Measurements from ENCODE around the gene FILIP1L.

The FILIP1L gene

DNA sequence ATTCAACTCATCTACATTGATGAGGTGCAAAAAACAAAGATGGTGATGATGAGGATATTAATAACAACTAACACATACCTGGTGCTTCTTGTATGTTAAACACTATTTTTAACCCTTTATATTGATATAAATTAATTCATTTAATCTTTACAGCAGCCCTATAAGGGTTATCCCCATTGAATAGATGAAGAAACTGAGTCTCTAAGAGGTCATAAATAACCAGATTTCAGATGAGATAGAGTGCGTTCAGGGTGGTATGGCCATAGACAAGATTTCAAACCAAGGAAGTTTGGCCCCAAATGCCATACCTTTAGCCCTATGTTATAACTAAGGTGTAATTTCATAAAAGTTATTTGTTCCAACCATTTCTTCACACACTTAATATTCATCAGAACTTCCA lies 214.1 kb downstream of the FILIP1L start:
- in situ Hi-C loops (cut with MboI; ENCODE audit: low sequenced_read_pairs) = no loop called here

DNA sequence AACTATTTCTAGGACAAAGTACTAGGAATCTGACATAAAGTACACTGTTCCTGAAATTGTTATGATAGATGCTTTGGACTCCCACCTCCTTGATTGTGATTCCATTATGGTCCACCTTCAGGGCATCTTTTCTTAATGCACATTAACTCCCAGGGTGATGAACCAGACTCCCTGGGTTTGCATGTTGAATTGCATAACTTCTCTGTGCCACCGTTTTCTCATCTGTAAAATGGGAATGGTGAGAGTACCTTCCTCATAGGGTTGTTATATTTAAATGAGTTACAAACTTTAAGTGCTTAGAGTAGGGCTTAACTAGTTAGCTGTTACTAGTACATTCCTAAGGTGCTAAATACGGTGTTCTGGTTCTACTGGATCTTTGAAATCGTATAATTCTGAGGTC lies 214.7 kb downstream of the FILIP1L start:
- in situ Hi-C loops (cut with MboI; ENCODE audit: low sequenced_read_pairs) = no loop called here

DNA sequence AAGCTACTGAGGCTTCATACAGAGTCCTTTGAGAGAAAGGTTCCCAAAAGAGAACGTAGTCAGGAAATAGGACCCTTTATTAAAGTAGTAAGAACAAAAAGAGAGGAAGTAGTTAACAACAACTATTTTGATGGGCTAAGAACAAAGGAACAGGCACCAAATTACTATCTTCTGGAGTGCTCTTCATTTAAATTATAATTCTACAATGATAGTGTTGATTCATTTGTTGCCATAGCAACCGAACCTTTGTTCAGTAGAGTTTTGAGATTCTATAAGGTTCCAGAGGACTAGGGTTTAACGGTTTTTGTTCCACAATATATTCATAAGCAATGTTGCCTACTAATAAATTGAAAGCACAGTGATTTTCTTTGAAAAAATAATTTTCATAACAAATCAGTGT lies 217.8 kb downstream of the FILIP1L start:
- in situ Hi-C loops (cut with MboI; ENCODE audit: low sequenced_read_pairs) = no loop called here

DNA sequence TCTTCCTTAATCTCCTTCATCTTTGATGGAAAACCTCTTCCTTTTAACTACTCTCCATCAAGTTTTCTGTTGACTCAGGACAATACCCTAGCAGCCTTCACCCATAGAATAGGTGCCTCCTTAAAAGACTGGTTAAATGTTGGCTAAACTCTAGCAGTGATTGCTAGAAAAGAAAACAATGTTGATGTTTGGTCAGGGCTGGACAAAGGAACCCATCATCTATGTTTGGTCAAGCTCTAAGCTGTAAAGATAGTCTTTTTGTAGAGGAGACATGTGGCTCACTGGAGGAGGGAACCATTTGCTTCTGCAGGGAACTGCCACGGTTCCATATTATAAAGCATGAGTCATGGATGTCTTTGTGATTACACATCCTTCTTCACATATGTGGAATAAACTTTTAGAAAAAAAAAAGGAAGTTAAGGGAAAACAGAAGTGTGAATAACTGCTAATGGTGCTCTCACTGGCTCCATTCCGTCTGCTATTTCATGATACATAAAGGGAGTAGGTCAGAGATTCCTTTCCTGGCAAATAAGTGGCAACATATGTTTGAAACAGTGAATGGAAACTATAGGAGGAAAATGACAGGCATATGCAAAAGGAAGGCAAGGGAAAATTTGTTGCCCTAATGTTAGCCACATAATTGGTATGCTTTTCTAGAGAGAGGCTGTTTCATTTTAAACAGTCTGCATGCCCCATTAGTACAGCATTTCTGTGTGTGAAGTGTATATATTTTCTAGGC lies 218.4 kb downstream of the FILIP1L start:
- in situ Hi-C loops (cut with MboI; ENCODE audit: low sequenced_read_pairs) = no loop called here

DNA sequence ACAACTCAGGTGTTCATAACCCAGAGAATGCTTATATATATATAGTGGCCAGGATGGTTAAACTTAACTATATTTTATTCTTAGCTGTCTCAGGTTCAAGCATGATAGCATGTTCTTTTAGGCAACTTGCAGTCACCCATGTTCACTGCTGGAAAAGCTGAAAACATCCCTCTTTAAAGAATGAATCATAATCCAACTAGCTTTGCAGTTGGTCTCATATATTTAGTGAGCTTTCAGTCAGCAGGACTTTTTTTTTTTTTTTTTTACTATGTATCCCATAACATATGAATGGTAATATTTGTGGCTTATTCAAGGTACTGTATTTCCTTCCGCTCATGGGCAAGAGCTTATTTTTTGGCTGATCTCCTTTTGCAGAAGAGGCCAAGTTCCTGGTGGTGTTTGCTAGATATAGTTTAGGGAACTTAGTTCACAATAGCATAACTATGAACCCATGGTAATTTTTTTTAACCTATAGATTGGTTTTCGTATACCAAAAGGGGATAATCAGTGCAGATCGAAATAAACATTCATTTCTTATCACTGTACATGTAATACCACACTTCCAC lies 219.1 kb downstream of the FILIP1L start:
- in situ Hi-C loops (cut with MboI; ENCODE audit: low sequenced_read_pairs) = no loop called here

DNA sequence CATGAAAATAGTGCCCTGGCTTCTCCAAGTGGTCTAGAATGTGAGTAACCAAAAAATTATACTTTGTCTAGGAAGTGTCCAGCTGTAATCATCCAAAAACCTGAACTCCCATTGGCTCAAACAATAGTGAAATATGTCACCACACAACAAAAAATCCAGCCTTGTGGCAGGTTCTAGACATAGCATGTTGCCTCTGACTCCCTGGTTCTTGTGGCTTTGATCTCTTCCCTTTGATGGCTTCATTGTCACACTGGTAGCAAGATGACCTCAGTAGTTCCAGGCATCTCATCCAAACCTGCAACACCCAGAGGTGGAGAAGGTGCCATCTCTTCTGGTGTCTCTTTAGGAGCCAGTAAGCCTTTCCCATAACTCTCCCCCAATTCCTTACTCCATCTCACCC lies 222.0 kb downstream of the FILIP1L start:
- in situ Hi-C loops (cut with MboI; ENCODE audit: low sequenced_read_pairs) = no loop called here

DNA sequence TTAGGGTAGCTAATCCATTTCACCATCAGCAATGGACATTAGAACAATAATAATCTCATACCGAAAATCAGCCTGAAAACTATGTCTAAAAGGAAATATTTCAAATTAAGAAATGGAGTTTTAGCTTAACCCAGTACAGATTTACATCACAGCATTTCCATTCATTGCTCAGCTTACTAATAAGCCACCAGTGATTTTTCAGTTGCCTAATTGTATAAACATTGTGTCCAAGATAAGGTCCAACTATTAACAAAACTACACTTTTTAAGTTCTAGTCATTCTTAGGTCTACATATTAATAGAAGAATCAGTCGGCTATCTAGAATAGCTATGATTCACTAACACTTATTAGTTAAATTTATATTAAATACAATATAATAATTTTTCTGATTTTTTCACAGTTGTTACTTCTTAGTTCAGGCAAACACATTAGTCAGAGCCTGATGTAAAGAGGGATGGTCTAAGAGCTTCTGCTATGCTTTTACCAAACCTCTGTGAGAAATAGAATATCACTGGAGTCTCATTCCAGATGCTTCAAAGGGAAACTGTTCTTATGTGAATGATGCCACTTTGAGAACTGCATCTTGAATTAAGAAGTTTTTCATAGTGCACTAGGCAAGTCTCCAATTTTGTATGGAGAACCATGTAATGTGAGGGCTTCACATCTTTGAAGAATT lies 222.6 kb downstream of the FILIP1L start:
- in situ Hi-C loops (cut with MboI; ENCODE audit: low sequenced_read_pairs) = no loop called here

DNA sequence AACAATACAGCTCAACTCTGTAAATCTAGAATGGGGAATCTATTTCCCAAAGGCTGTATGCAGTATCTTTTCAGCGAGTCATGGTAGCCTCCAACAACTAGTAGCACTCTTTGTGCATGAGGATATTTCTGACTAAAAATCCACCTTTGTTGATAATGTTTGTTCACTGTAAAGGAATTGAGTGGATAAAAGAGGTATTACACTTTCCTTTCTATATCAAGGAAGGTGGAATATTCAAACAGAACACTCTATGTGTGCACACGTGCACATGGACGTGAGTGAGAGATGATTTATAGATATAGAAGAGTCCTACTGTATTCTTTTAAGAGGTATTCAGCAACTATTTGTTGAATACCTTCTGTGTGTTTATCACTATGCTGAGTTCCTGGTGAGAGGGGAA lies 228.4 kb downstream of the FILIP1L start:
- in situ Hi-C loops (cut with MboI; ENCODE audit: low sequenced_read_pairs) = no loop called here

DNA sequence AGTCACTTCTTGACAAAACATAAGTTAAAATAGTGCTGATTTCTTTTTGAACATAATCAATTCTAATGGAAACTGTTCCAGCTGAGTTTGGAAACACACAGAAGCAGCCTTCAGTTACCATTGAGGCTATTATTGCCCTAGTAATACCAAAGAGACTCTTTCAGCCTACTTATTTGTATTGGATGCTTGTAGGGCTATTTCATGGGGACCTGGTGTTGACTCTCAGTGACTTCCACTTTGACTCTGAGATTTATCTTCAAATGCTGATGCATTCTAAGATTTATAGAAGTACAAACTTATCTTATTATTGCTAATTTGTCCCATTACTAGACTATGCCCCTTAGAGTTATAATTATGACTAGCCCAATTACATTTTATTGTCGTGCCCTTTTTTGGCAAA lies 229.2 kb downstream of the FILIP1L start:
- in situ Hi-C loops (cut with MboI; ENCODE audit: low sequenced_read_pairs) = no loop called here

DNA sequence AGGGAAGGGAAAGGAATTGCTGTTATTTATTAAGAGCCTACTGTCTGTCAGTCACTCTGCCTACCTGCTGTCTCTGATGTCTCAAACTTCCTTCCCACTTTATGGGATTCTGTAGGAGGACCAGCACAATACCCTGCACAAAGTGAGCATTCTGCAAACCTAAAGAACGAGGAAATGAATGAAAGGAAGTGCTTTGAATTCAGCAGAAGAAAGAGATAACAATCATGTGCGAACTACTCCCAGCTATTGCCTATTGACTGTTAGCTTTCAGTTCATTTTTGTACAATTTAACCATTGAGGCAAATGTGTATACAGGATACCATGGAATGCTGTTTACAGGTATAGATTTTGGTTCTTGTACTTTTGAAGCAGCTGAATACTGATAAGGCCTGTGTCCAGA lies 229.8 kb downstream of the FILIP1L start:
- in situ Hi-C loops (cut with MboI; ENCODE audit: low sequenced_read_pairs) = no loop called here

DNA sequence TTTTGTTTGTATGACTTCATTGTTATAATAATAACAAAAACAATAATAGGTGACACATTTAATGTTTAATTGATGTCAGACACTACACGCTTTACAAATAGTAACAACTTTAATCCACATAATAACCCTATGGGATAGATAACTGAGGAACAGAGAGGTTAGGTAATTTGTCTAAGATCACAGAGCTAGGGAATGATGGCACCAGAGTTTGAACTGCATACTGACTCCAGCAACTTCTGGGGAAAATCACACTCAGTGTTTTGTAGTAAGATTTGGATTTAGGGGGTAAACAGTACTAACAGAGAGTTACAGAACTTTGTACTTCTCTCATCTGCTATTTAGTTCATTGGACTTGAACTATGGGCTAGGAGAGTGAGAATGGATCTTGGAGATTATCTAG lies 230.6 kb downstream of the FILIP1L start:
- in situ Hi-C loops (cut with MboI; ENCODE audit: low sequenced_read_pairs) = no loop called here

DNA sequence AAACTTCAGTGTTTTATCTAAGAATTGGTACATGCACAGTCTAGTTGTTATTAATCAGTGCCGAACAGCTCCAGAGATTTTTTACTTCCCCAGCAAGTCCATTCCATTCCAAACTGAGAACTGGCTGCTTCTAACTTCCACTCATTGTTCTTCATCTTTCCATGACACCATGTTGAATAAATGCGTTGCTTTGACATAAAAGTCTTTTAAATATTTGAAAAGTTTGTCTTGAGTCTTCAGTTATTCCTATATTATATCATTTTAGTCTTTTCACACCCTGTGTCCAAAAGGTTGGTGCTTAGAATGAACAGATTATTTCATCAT lies 231.2 kb downstream of the FILIP1L start:
- in situ Hi-C loops (cut with MboI; ENCODE audit: low sequenced_read_pairs) = no loop called here

DNA sequence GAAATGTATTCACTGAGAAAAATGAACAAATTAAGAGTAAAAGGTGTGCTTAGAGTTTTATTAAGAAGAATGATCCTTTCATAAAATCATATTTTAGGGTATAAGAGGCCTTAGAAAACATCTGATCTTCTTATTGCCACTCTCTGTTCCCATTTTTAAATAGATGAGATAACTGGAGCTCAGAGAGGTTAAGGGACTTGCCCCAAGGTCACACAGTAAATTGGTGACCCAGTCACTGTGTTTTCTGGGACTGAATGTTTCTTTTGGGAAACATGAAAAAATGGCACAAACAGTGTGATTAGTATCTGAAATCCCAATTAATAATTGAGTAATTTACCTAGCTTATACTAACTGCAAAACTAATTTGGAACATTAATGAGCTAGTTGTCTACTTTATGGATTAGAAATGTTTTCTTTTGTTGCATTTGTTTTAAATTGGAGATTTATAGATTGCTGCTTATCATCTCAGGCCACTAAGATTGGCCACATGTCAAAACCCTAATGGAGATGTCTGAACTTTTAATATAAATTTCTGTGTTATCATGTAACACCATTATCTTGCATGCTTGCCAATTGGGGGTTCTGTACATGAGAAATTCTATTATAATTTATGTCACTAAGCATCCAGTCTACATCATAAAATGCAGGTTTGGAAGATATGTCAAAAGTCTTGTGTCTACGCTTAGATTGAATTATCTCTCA lies 231.7 kb downstream of the FILIP1L start:
- in situ Hi-C loops (cut with MboI; ENCODE audit: low sequenced_read_pairs) = no loop called here

DNA sequence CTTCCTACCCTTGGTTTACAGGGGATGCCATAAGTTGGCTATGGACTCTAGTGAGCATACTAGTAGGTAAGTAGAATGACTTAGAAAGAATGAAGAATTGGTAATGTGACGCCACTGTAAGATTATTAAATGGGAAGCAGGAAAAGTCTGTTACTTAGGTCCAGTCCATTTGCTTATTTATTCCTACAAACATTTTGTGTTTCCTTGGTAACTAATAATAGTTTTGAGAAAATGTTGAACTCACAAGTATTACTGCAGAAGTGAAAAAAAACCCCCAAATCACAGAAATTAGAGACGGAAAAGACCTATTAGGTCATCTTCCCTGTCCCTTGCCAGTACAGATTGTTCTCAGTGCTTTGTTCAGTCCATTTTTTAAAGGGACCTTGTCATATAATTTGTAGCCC lies 233.2 kb downstream of the FILIP1L start:
- in situ Hi-C loops (cut with MboI; ENCODE audit: low sequenced_read_pairs) = no loop called here

DNA sequence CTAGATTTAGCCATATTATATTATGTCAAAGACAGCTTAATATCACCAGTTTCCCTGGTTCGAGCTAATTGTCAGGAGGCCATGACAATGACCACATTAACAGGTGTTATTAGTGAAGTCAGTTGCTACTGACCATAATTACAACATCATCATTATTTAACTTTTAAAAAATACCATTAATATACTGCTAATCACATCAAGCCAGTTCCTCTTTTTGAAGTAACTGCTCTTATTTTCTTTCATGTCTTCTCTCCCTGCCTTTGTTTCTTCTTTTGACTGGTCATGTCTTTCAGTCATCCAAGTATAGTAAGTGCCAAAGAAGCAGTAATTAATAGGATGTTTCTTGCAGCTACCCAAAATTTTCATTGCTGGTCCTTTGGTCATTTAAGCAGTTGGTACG lies 235.0 kb downstream of the FILIP1L start:
- in situ Hi-C loops (cut with MboI; ENCODE audit: low sequenced_read_pairs) = no loop called here

DNA sequence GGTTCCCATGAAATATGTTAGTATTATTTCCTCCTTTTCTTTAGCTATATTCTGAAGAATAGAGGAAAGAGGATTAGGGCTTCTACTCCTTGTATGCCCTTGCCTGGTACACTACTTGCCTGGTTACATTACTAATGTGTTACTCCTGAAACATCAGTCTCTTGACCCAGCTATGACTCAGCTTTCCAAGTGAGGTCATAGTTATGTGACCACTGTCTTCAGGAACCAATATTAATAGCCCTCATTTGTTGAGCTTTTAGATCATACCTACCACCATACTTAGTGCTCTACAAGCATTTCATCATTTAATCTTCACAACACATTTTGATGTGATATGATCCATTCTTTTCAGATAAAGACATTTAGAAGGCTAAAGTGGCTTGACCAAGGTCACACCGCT lies 236.3 kb downstream of the FILIP1L start:
- in situ Hi-C loops (cut with MboI; ENCODE audit: low sequenced_read_pairs) = no loop called here

DNA sequence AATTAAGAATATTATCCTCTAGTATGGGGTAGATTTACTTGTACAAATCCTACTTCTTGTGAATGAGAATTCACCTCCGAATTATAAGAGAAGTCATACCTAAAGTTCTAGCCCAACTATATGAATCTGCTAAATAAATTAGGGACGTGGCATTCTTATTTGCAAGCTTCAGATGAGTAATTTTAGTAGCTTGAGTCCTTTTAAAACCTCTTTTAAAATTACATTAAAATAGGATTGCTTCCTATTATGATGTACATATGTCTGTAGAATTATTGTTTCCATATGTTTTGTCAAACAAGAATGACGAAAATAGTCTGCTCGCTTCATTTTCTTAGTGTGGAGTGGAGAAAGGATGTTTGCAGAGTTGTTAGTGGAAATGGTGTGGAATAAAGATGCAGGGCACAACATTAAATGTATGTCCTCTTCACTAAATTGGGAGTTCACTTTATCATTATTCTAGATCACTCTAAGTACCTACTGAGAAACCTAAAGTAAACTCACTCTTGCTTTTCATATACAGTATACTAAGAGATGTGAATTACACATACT lies 237.2 kb downstream of the FILIP1L start:
- in situ Hi-C loops (cut with MboI; ENCODE audit: low sequenced_read_pairs) = no loop called here

DNA sequence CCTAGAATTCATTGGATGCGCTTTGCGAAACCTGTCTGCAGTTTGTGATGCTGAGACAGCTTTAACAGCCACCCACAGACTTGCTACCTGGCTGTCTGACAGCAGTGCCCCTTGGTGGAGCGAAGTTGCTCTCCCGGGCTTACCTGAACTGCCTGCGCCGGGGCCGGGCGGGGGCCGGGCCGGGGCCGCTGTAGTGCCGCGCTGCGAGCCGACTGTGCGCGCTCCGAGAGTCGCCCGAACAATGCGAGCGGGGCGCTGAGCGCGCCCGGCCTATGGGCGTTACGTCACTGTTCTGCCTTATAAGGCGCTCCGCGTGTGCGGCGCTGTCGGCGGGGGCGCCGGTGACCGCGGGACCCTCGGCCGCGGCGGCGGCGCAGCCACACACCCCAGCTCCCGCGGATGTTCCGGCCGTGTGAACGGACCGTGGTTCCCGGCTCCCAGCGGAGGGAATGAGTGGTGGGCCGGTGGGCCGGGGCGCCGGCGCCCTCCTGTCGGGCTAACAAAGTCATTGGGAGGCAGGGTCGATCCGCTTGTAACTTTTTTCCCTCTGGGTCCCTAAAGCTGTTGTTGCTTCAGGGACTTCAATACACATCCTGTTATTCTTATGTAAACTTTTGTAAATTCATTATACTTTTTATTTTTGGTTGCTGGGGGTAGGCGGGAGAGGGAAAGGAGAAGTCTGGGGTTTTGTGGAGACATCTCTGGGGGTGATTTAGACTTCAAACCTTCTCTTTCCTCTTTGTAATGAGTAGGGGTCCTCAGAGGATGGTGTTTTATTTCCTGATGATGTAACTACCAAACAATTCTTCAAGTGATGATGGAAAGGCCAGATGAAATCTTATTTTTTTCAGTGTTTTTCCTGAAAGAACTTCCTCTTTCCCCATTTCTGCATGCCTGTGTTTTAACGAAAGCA lies 238.1 kb downstream of the FILIP1L start:
- in situ Hi-C loops (cut with MboI; ENCODE audit: low sequenced_read_pairs) = no loop called here

DNA sequence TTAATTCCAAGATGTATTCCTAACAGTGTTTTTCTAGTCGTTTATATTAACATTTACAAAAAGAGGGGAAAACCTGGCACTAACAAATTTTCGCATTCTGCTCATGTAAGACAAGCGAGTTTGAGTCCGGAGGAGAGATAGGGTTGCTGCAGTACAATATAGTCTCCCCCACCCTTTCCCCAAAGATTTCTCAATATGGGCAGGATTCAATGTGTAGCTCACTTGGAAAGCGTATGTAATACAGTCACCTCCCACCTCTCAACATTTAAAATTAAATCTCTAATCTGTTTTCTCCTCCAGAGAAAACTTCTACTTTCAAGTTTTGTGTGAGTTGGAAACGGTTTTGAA lies 238.7 kb downstream of the FILIP1L start:
- in situ Hi-C loops (cut with MboI; ENCODE audit: low sequenced_read_pairs) = no loop called here

DNA sequence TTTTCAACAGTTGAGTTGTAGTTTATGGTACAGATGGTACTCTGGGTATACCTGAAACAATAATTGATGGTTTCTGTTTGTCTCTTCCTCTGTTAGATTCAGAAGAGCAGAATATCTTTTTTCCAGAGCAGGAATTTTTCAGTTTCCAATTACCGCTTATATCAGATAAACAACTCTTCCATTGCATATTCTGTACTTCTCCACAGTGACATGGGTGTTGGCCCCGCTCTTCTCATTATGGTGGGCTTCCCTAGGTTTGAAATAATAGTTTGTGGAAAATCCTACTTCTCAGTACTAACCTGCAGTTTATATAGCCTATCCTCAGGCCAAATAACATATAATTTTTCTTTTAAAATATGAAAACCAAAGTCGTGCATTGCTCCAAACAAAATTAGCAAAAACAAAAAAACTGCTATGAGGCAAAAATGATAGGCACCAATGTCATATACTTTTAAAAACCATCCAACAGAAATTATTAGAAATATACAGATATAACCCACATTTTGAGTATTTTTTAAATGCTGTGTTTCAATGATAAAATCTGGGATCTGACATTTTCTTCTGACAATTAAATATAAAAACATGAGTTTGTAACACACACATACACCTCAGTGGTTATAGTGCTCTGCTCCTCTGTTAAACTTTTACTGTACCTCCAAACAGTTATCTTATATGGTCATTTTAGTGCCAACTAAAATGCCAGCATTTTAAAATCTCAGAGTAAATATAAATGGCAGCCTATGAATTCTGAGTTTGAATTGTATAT lies 239.9 kb downstream of the FILIP1L start:
- in situ Hi-C loops (cut with MboI; ENCODE audit: low sequenced_read_pairs) = no loop called here

Measured in hTERT RPE-1 (cell line).